Body of pancreas (tissue), 4 donors: ENCODE data around the gene ELL.

Source experiments
- CTCF ChIP-seq, 7 experiments: fragments of 450-650 bp in 4 of 7; fragments of 200-600 bp in 3 of 7; sonication (generic) in 3 of 7; IDR thresholded peaks; one replicate each; pipeline ENCODE4 v1.5.1; 2016 to 2019; ENCODE audit warnings: antibody characterized with exemption in 7 of 7
- POLR2A ChIP-seq, 3 donors: fragments of 450-650 bp; IDR thresholded peaks; one replicate each; pipeline ENCODE4 v1.6.1; 2016; ENCODE audit warnings: antibody characterized with exemption in 3 of 3, mild to moderate bottlenecking in 2 of 3

GRCh38 chr19:18440936-18441803, 80.7 kb downstream of the ELL start:
- TF ChIP-seq CTCF (IDR thresholded peaks at IDR 0.05) (no peak), POLR2A (IDR thresholded peaks at IDR 0.05) (no peak)
